ENCODE results near the gene HNF1A. TPM values are rescaled to one million over a fixed set of nuclear protein-coding genes. Genes with fewer than 3 reads are reported as not detected.

HNF1A gene
- total RNA-seq, 4 donors from 2014 or later = 11.8 TPM; not detected in 3

- TF ChIP-seq CTCF (IDR thresholded peaks at IDR 0.05) = no peak
- no peaks in the 10 kb centered on the region for H3K36me3 ChIP-seq
- no peak overlapping the region for H3K27ac ChIP-seq
- no peaks in the 10 kb centered on the region for H3K27me3 ChIP-seq
- no peaks in the 10 kb centered on the region for H3K9me3 ChIP-seq
- H3K4me1 ChIP-seq = no peaks in the 10 kb centered on the region
- no peak overlapping the region for H3K4me3 ChIP-seq
- DNase-seq = no peak
- intact Hi-C loops (cut with DNase I; ENCODE audit: low total_unique reads) = no loop called here
These were observed 38.3 kb upstream of the HNF1A start for GRCh38 chr12:120940006-120940405.

- no peak for DNase-seq
- intact Hi-C loops (cut with DNase I; ENCODE audit: low total_unique reads) = no loop called here
- Histone ChIP-seq H3K27me3 (no peaks in the 10 kb centered on the region), H3K4me3 (no peak overlapping the region), H3K27ac (no peak overlapping the region), H3K36me3 (no peaks in the 10 kb centered on the region), H3K4me1 (no peaks in the 10 kb centered on the region), H3K9me3 (no peaks in the 10 kb centered on the region)
- TF ChIP-seq CTCF (IDR thresholded peaks at IDR 0.05) = no peak
- no peak for TF ChIP-seq POLR2A (IDR thresholded peaks at IDR 0.05)
These were observed 37.5 kb upstream of the HNF1A start for GRCh38 chr12:120940799-120941198.

- Histone ChIP-seq H3K9me3 (no peaks in the 10 kb centered on the region), H3K4me1 (no peaks in the 10 kb centered on the region), H3K4me3 (no peak overlapping the region), H3K27ac (no peak overlapping the region), H3K36me3 (no peaks in the 10 kb centered on the region), H3K27me3 (no peaks in the 10 kb centered on the region)
- DNase-seq = no peak
- intact Hi-C loops (cut with DNase I; ENCODE audit: low total_unique reads) = no loop called here
- no peak for TF ChIP-seq CTCF (IDR thresholded peaks at IDR 0.05)
- no peak for TF ChIP-seq POLR2A (IDR thresholded peaks at IDR 0.05)
These were observed 36.9 kb upstream of the HNF1A start for GRCh38 chr12:120941412-120941811.

GRCh38 chr12:120941846-120942405, 36.4 kb upstream of the HNF1A start:
- intact Hi-C loops (cut with DNase I; ENCODE audit: low total_unique reads) = no loop called here
- Histone ChIP-seq H3K27ac (no peak overlapping the region), H3K27me3 (no peaks in the 10 kb centered on the region), H3K9me3 (no peaks in the 10 kb centered on the region), H3K4me3 (no peak overlapping the region), H3K36me3 (no peaks in the 10 kb centered on the region), H3K4me1 (no peaks in the 10 kb centered on the region)
- TF ChIP-seq POLR2A (IDR thresholded peaks at IDR 0.05) (no peak), CTCF (IDR thresholded peaks at IDR 0.05) (no peak)
- no peak for DNase-seq

- H3K27me3 ChIP-seq = no peaks in the 10 kb centered on the region
- no peaks in the 10 kb centered on the region for H3K4me1 ChIP-seq
- H3K4me3 ChIP-seq = no peak overlapping the region
- no peaks in the 10 kb centered on the region for H3K36me3 ChIP-seq
- H3K9me3 ChIP-seq = no peaks in the 10 kb centered on the region
- DNase-seq = no peak
- no peak overlapping the region for H3K27ac ChIP-seq
- no peak for TF ChIP-seq POLR2A (IDR thresholded peaks at IDR 0.05)
- no peak for TF ChIP-seq CTCF (IDR thresholded peaks at IDR 0.05)
- intact Hi-C loops (cut with DNase I; ENCODE audit: low total_unique reads) = no loop called here
These were observed 34.9 kb upstream of the HNF1A start for GRCh38 chr12:120943482-120943881.

Measured in uterus (tissue), 4 donors.